HG03045 (cell line): ENCODE measurements around the gene USB1.
"Not testable (repeated sequence)": the region's sequence is repeated elsewhere in the genome, so short reads cannot be mapped to it uniquely, and the experiment has no call there.

Experiments used
- ATAC-seq: cut with Tn5 transposase; IDR thresholded peaks from one replicate; pipeline ENCODE4 v1.9.1; 2021; ENCODE audit warnings: mild to moderate bottlenecking, moderate library complexity; ENCODE audit not compliant: unreplicated experiment

Gene USB1

DNA sequence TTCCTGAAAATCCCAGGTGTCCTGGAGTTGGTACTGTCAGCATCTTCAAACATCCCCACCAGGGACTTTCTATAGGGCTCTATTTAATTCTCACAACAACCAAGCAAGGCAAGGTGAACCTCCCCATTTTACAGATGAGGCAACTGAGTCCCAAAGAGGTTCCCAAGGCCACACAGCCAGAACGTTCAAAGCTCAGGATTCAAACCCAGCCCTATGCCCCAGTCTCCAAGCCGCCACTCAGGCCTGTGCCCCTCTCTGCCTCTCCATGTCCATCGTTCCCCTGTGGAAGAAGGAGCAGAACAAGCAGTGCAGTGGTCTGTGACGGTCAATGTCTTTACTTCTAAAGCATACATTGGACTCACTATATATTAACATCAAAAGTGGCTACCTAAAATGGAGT lies 6.8 kb upstream of the USB1 start:
- ATAC-seq: no peak

DNA sequence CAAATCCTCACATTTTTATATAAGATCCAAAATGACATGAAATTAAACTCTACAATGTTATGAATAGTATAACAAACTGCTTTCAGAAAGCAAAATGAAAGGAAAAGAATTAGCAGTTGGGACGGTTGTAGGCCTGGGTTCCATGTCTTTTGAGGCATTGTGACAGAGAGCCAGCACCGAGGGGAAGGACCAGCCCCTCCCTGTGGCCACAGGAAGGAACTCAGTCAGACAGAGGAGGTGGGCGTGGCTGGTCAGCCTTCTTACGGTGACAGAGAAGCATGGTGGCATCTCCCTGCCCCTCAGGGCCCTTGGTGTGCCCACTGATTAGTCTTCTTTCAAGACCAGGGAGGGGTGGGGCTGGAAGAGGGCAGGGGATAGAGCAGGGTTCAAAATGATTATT lies 6.4 kb upstream of the USB1 start:
- ATAC-seq: no peak

GRCh38 chr16:57995721-57996405 lies 5.3 kb upstream of the USB1 start:
- no peak for ATAC-seq

- no peak for ATAC-seq
These were observed 4.6 kb upstream of the USB1 start for GRCh38 chr16:57996406-57997175.

- ATAC-seq: no peak
These were observed 4.1 kb upstream of the USB1 start for GRCh38 chr16:57997176-57997527.

DNA sequence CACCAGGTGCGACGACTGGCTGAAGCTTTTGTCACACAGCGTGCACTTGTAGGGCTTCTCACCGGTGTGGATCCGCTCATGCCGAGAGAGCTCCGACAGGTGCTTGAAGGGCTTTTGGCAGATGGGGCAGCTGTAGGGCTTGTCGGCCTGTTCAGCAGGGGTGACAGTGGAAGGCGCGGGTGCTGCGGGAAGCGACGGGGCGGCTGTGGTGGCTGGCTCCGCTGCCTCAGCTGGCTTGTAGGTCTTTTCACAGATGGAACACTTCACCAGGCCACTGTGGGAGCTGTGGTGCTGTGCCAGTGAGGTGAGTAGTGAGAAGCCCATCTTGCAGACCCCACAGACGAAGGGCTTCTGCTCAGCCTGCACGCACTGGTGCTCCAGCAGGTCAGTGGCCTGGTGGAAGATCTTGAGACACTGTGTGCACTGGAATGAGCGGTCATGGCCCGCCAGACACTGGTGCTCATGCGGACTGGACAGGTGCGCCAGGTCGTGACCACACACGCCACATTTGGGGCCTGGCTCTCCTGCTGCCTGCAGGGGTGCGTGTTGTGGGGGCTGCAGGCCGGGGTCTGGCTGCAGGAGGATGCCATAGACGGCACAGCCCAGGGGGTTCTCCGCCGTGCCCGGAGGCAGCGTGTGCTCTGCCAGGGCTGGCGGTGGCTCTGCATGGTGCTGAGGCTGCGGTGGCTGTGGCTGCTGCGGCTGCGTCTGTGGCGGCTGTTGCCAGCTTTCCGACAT lies 3.5 kb upstream of the USB1 start:
- no peak for ATAC-seq

DNA sequence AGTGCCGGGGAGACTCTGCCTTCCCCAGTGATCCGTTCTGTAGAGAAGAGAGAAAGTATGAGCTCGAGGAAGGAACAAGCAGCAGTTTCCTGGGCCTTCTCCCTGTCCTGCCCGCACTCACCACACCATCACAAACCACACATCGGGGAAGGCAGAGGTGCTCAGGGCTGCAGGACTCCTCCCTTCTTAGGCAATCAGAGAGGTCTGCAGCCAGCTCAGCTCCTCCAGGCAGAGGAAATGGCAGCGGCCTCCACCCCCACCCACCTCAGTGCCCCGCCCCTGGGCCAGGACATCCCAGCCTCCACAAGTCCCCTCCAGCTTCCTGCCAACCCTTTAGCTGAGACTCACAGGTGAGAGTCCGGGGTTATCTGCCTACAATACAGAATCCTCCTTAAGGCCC lies 2.7 kb upstream of the USB1 start:
- no peak for ATAC-seq

GRCh38 chr16:57998992-57999365 lies 2.2 kb upstream of the USB1 start:
- ATAC-seq: no peak

- no peak for ATAC-seq
These were observed 1.7 kb upstream of the USB1 start for GRCh38 chr16:57999366-57999970.

GRCh38 chr16:57999971-58000705 lies 1.1 kb upstream of the USB1 start, which contains the start of gene ZNF319:
Gene ZNF319 (minus strand): TSS chr16:58000672. CDS start chr16:57998265, 2,407 bp downstream.
- ATAC-seq: peak; percentile 18

DNA sequence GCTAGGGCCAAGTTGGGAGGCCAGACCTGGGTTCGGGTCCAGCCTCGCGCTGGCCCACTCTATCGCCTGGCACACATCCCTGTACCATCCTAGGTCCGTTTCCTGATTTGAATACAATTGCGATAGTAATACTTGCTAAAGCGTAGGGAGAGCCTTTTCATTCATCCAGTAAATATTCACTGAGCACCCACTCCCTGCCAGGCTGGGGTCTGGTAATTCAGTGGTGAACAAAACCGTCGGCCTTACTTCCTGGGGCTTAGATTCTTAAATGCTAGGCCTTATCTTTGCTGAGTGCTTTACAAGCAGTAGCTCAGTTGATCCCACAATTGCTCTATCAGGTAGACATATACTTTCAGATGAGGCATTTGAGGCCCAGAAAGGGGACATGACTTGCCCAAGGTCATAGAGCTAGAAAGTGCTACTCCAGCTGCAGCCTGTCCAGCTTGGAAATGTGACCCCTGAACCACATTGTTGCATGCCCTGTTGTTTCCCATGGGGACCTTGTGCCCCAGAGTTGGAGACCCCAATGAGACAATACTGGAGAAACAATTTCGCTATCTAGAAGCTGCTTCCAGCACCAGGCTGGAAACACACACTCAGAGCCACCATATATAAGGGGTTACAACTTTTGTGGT lies 691 bp downstream of the USB1 start:
- ATAC-seq: no peak

- ATAC-seq: no peak
These were observed 1.2 kb downstream of the USB1 start for GRCh38 chr16:58002416-58002800.

- ATAC-seq: no peak
These were observed 1.7 kb downstream of the USB1 start for GRCh38 chr16:58002936-58003335.

DNA sequence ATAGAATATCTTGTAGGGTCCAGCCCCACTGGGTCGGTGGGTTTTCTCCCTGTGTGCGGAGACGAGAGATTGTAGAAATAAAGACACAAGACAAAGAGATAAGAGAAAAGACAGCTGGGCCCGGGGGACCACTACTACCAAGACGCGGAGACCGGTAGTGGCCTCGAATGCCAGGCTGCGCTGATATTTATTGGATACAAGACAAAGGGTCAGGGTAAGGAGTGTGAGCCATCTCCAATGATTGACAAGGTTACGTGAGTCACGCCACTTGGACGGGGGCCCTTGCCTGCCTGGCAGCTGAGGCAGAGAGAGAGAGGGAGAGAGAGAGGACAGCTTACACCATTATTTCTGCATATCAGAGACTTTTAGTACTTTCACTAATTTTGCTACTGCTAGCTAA lies 3.5 kb downstream of the USB1 start:
- not testable (repeated sequence) for ATAC-seq

DNA sequence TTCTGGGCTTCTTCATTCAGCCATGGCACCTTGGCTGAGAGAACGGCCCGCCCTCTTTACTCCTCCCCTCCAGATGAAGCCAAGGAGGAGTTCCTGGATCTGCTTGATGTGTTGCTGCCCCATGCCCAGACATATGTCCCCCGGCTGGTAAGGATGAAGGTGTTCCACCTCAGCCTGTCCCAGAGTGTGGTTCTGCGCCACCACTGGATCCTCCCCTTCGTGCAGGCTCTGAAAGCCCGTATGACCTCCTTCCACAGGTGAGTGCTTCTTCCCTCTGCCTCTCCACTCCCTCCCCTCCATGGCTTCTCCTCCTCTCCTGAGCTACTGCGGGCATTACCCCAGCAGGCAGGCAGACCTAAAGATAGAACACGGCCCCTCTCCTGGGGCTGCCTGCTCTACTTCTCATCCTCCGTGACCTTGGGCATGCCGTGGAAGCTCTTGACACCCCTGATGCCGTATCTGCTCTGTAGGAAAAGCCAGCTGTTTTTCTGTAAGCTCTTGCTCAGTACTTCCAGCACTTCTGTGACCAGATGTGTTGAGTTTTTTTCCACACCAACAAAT lies 8.7 kb downstream of the USB1 start:
- ATAC-seq: no peak

DNA sequence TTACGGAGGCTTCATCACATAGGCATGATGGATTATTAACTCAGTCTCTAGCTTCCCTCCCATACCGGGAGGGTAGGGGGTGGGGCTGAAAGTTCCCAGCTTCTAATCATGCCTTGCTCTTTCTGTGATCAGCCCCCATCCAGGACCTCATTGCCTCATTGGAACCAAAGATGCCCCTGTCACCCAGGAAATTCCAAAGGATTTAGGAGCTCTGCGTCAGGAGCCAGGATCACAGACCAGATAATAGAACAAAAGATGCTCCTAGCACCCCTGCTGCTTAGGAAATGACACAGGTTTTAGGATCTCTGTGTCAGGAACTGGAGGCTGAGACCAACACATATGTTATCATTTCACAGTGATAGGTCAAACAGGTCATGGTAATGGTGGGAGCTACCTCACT lies 9.7 kb downstream of the USB1 start:
- no peak for ATAC-seq

DNA sequence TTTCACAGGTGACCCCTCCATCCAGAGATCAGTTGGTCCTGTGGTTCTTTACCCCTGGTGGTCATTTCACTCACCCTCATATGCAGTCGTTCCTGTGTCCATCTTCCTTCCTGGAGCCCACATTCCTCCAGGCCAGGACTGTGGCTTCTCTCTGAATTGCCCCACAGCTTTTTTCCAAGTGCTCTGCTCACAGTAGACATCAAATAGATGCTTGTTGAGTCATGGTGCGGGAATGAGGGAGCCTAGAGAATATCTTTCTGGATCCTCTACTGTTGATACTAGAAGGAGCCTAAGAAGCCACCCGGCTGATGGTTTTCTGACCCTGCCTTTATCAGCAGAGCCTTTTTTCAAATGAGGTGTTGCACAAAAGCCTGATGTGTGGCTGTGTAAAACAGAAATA lies 10.4 kb downstream of the USB1 start:
- ATAC-seq: no peak

DNA sequence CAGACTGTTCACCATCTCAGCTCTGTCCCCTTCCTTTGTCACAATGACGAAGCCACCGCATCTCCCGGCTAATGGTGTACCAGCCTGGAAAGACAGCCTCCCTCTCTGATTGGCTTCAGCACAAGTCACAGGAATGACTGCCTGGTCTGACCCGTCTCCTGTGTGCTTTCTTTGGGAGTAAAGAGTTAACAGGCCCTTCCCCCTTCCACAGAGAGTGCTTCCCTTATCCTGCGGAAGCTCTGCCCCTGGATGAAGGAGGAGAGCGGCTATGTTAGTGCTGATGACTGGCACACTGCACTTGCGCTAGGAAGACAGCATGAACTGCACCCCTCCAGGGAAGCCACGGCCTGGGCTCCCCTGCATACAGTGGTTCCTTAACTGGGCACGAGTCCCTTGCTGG lies 11.3 kb downstream of the USB1 start:
- no peak for ATAC-seq

DNA sequence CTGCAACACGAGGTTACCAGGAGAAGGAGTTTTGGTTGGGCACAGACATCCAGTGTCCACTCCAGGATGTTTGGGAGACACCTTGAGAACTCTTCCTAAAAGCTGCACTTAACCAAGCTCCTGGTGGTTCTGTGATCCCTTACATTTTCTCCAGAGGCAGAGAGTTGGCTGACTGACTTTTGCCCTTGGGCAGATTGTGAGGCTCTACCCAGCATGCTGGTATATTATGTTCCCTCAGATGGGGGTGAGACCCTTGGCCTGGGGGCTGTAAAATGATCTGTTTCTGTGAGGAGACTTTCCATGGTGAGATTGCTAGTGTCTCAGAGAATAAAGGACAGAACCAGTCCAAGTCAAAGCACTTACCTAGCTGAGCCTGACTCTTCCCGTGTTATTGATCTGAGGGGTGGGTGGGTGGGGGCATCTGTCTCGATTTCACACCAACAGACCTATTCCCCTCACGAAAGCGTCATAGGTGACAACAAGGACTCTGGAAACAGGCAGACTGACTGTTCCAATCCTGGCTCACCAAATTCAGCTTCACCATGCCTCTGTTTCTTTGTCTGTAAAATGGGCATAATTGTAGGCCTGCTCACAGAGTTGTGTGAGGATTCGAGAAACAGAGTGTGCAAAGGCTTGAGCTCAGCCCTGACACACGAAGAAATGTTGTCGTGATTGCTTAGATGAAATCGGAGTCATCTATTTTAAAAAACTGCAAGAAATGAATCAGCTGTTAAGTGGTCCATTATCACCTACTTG lies 12.2 kb downstream of the USB1 start:
- no peak for ATAC-seq
